HG02642 (cell line): ENCODE results near the gene SARS1.
"Not testable (repeated sequence)": the region's sequence is repeated elsewhere in the genome, so short reads cannot be mapped to it uniquely, and the experiment has no call there.

ENCODE experiments used
- ATAC-seq: cut with Tn5 transposase; IDR thresholded peaks from one replicate; pipeline ENCODE4 v1.9.1; 2021; ENCODE audit warnings: mild to moderate bottlenecking; ENCODE audit not compliant: unreplicated experiment, poor library complexity

The SARS1 gene, protein sequence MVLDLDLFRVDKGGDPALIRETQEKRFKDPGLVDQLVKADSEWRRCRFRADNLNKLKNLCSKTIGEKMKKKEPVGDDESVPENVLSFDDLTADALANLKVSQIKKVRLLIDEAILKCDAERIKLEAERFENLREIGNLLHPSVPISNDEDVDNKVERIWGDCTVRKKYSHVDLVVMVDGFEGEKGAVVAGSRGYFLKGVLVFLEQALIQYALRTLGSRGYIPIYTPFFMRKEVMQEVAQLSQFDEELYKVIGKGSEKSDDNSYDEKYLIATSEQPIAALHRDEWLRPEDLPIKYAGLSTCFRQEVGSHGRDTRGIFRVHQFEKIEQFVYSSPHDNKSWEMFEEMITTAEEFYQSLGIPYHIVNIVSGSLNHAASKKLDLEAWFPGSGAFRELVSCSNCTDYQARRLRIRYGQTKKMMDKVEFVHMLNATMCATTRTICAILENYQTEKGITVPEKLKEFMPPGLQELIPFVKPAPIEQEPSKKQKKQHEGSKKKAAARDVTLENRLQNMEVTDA

GRCh38 chr1:109213824-109214693 lies at the start of gene SARS1:
TSS of gene SARS1 (plus strand) at chr1:109213918. CDS start at chr1:109213993, 75 bp downstream.
- peak; percentile 88 for ATAC-seq

DNA sequence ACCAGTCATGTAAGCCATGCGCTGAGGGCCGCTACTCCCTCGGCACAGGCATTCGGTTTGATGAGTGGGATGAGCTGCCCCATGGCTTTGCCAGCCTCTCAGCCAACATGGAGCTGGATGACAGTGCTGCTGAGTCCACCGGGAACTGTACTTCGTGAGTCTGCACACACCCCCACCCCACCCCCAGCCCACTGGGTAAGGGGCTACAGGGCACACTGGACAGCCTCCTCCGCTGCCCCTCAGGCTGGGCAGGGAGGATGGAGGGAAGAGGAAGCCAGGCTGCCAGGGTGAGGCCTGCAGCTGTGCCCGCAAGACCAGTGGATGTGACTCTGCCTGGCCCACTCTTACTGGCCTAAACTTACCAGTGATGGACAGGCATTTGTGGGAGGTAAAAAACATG lies 49.2 kb upstream of the SARS1 start:
- no peak for ATAC-seq

DNA sequence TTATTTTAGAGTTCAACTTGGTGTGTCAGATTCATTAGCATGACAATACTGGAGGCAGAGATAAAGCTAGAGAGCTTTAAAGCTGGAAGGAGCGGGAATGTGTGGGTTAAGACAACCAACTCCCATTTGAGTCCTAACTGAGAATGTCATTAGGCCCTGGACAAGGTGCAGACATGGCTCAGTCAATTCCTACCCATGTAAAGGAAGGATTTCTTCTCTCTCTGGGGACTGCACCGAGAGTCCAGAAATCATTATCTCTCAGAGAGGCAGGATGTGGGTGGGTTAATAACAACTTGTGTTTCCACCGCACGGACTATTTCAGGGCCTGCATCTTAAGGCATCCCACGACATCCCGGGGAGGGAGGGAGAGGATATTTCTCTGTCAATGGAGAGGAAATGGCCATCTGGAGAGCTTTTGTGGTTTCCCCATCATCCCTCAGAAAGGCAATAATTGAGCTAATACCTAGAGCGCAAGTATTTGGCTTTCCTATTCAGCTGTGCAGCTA lies 46.7 kb upstream of the SARS1 start:
- peak; percentile 66 for ATAC-seq

DNA sequence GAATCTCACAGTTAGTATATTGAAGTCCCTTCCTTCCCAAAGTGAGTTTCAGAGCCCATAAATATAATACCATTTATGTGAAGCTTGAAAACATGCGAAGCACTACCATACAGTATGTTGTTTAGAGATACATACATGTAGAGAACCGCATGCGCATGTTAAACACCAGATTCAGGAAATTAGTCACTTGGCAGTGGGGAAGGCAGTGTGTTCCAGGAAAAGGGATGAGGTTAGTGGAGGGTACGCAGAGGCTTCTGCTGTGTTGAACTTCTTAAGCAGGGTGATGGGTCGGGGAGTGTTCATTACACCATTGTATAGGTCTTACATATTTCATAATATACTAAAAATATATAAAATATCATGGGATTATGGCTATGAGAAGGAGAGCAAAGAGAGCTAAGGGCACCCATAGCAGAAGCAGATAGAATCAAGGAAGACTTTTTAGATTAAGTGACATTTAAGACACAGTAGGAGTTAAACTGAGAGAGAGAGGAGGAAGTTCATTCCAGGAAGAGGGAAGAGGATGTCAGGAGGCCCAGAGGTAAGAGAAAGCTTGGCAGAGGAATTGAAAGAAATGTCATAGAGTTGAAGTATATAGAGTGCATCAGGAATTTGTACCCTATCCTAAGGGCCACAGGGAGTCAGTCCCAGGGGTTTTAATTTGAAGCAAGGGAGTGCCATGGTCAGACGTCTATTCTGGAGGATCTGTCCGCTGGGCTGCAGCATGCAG lies 43.5 kb upstream of the SARS1 start:
- no peak for ATAC-seq

- no peak for ATAC-seq
Observed at GRCh38 chr1:109171646-109172045, 42.1 kb upstream of the SARS1 start.

- ATAC-seq, result not testable (repeated sequence)
Observed at GRCh38 chr1:109176349-109176748, 37.4 kb upstream of the SARS1 start.

DNA sequence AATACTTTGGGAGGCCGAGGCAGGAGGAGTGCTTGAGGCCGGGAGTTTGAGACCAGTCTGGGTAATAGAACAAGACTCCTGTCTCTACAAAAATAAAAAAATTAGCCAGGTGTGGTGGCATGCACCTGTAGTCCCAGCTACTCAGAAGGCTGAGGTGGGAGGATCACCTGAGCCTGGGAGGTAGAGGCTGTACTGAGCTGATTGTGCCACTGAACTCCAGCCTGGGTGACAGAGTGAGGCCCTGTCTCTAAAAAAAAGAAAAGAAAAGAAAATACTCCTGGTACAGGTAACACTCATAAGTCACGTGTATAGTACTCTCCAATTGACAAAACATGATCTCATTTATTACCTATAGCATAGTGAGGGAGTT lies 33.0 kb upstream of the SARS1 start:
- ATAC-seq, result not testable (repeated sequence)

- no peak for ATAC-seq
Observed at GRCh38 chr1:109181085-109181806, 32.5 kb upstream of the SARS1 start.

DNA sequence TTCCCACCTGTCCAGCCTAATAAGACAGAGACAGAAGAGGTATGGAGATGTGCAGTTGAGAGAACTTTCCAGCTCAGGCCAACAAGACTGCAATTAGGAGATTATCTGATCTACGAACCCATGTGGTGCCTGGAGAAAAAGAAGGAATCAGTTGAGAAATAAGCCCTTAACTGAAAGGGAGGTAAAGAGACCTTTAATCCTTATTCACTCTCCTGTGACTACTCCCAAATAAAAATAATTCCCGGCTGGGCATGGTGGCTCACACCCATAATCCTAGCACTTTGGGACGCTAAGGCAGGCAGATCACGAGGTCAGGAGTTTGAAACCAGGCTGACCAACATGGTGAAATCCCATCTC lies 31.9 kb upstream of the SARS1 start:
- ATAC-seq, result no peak

GRCh38 chr1:109183058-109183738 lies 30.5 kb upstream of the SARS1 start:
- no peak for ATAC-seq

- ATAC-seq, result no peak
Observed at GRCh38 chr1:109184687-109185086, 29.0 kb upstream of the SARS1 start.

DNA sequence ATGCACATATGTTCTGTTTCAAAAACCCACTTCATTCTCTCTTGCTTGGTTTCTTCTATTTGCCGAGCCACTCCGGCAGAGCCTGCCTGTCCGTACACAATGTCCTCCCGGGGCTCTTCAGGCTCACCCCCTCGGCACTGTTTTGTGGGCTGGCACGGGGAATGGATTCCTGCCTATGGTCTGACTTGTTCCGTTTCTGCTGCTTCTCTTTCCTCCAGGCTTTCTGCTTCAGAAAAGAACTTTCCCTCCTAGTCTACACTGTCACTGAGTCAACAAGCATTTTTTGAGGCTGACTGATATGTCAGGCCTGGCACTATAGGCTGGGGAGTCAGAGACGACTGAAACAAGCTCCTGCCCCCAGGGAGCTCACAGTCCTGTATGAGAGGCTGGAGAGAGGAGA lies 28.4 kb upstream of the SARS1 start:
- no peak for ATAC-seq

DNA sequence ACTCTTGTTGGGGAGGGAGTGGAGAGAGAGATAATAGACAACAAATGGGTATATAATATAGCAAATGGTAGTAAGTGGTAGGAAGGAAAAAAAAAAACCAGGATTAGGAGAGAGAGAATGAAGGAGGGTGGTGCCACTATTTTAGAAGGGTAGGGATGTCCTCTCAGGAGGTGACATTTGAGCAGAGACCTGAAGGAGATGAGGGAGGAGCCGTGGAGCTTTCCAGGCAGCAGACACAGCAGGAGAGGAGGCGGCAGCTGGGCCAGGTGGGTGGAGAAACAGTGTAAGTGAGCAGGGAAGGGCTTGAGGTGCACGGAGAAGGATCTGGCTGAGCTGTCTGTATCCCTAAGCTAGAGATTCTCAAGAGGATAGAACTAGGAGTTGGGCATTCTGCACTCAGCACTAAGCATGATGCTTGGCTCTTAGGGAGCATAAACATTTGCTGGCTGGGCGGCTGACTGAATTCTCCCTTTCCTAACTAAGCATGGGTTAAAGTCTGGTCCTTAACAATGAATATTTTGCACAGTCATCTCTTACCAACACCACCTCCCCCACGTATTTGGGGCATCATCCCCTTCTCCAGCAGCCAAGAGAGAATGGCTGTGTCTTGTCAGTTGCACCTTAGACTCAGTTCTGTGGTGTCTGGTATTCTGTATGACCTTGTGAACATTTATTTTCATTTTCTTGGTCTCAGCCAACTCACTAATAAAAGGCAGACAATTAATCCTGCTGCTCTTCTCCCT lies 27.6 kb upstream of the SARS1 start:
- no peak for ATAC-seq

- no peak for ATAC-seq
Observed at GRCh38 chr1:109186733-109187086, 27.0 kb upstream of the SARS1 start.

DNA sequence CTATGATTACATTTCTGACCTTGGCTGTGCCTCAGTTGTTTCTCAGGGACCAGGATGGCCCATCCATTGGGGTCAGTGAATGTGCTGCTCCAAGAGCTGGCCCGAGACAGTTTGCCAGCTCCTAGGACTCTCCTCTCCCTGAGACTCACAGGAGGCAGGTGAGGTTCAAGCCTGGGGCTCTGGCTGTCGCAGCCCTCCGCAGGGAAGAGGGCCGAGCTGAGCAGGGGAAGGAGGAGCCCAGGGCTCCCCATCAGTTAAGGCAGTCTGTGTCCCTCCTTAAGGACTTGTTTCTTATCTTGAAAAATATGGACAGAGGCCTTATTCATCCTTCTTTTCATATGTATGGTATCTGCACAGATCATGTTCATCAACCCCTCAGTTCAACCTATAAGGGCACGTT lies 26.6 kb upstream of the SARS1 start:
- no peak for ATAC-seq

GRCh38 chr1:109188200-109188599 lies 25.5 kb upstream of the SARS1 start:
- no peak for ATAC-seq

- no peak for ATAC-seq
Observed at GRCh38 chr1:109188781-109189180, 24.9 kb upstream of the SARS1 start.

DNA sequence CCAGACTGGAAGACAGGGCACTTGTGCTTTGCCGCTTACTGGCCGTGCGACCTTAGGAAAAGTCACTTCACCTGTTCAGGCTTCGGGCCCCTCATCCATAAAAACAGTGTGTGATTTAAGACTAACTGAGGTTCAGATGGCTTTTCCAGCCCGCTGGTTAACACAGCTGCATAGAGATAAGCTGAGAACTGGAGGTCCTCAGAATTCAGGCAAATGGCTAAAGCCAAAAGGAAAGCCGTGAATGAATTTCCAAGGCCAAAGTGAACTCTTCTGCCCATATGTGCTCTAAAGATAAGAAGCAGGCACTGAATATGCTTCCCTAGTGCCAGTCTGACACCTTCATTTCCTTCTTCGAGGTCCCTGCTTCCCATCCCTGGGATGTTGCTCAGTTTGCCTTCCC lies 23.5 kb upstream of the SARS1 start:
- ATAC-seq, result no peak

DNA sequence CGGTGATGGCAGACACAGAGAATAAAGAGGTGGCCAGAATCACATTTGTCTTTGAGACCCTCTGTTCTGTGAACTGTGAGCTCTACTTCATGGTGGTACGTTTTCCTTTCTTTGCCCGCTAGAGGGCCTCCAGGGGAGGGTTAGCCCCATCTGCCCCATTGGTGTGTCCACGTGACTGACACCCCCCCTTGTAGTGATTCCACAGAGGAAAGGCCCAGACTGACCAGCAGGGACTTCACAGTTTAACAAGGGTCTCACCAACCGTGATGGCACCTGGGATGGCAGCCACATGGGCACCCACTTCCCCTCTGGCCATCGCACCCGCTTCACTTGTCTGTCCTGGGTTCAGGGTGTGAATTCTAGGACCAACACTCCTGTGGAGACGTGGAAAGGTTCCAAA lies 22.3 kb upstream of the SARS1 start:
- ATAC-seq, result no peak
